Measurements from ENCODE around the gene KIAA1549.
A peak's percentile ranks its signal among the peaks of the same experiment; 100 is the strongest.
"Not testable (repeated sequence)": the region's sequence is repeated elsewhere in the genome, so short reads cannot be mapped to it uniquely, and the experiment has no call there.

The KIAA1549 gene

GRCh38 chr7:138799336-138800000 lies 181.7 kb downstream of the KIAA1549 start:
- Mint-ChIP-seq H3K27ac (peak overlapping the region in 1 of 2 donors; percentile 45), H3K4me3 (no peak overlapping the region), H3K4me1 (ENCODE audit: low read depth in 2 of 2) (peaks cover 0 to 18% of the 10 kb centered on the region in 2 donors), H3K9me3 (no peaks in the 10 kb centered on the region), H3K36me3 (ENCODE audit: insufficient read depth) (peaks cover 5% of the 10 kb centered on the region), H3K27me3 (peaks cover 20 to 33% of the 10 kb centered on the region in 2 donors)
- no peak for ATAC-seq (replicated peaks)
- no peak for DNase-seq

GRCh38 chr7:138798836-138799235 lies 182.4 kb downstream of the KIAA1549 start:
- Mint-ChIP-seq H3K27ac (peak overlapping the region in 1 of 2 donors; percentile 45), H3K4me3 (no peak overlapping the region), H3K27me3 (peaks cover 16 to 27% of the 10 kb centered on the region in 2 donors), H3K4me1 (ENCODE audit: low read depth in 2 of 2) (peaks cover 0 to 16% of the 10 kb centered on the region in 2 donors), H3K36me3 (ENCODE audit: insufficient read depth) (no peaks in the 10 kb centered on the region), H3K9me3 (no peaks in the 10 kb centered on the region)
- DNase-seq (no peak), ATAC-seq (replicated peaks) (no peak)

GRCh38 chr7:138797715-138798320 lies 183.4 kb downstream of the KIAA1549 start, which contains the start of the genes ATP6V0A4 and TMEM213:
Gene ATP6V0A4 (minus strand): TSS chr7:138798196. CDS start chr7:138771247, 26,949 bp downstream.
Gene TMEM213 (plus strand): TSS chr7:138797994. CDS start chr7:138798105, 111 bp downstream.
- peak; percentile 87 for ATAC-seq (replicated peaks)
- H3K4me3 Mint-ChIP-seq = peak within 1 kb of the TSS in 1 of 2 donors; percentile 8

DNA sequence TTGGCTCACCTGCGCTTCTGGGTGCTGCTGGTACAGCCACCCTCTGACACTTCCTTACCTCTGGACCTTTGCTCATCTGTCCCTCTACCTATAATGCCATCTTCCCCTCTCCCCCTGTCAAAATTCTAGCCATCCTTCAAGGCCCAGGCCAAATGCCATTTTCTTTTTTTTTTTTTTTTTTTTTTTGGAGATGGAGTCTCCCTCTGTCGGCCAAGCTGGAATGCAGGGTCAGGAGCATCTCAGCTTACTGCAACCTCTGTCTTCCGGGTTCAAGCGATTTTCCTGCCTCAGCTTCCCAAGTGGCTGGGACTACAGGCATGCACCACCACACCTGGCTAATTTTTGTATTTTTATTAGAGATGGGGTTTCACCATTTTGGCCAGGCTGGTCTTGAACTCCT lies 184.1 kb downstream of the KIAA1549 start:
- Mint-ChIP-seq H3K4me1 (ENCODE audit: low read depth in 2 of 2) (peaks cover 0 to 16% of the 10 kb centered on the region in 2 donors), H3K27me3 (peaks cover 7 to 30% of the 10 kb centered on the region in 2 donors)
- not testable (repeated sequence) for H3K9me3 Mint-ChIP-seq; H3K36me3 Mint-ChIP-seq (ENCODE audit: insufficient read depth); H3K4me3 Mint-ChIP-seq; DNase-seq; ATAC-seq (replicated peaks); H3K27ac Mint-ChIP-seq

More at GRCh38 chr7:138797715-138798320, 183.4 kb downstream of the KIAA1549 start, which contains the start of the genes ATP6V0A4 and TMEM213:
- peaks cover 13 to 23% of the 10 kb centered on the region in 2 donors for H3K27me3 Mint-ChIP-seq
- peak in 1 of 3 experiments; percentile 6 for DNase-seq
- no peaks in the 10 kb centered on the region for H3K9me3 Mint-ChIP-seq
- H3K36me3 Mint-ChIP-seq (ENCODE audit: insufficient read depth) = no peaks in the 10 kb centered on the region
- peak within 1 kb of the TSS in 1 of 2 donors; percentile 45 for H3K27ac Mint-ChIP-seq
- H3K4me1 Mint-ChIP-seq (ENCODE audit: low read depth in 2 of 2) = peaks cover 0 to 16% of the 10 kb centered on the region in 2 donors

DNA sequence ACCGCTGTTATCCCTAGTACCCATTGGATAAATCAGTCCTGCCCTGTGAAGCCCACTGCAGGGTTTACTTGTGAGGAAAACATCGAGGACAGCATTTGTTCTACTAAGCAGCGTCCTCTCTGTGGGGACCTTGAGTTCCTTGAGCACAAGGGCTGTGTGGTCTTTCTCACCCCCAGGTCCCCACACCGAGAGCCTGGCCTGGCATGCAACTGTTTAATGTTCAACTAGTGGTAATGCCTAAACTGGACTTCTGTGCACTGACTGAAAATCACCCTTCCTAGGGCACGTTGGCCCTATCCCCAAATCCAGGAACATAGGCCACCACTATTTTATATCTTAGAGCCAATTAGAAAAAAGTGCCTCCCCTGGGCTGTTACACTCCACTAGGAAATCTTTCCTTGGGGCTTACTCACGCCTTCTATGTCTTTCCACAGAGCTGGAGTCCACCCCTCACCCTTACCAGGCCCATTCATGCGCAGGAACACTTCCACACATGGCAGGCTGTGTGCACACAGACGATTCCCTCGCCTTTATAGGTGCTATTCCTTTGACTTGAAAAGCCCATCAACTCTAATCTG lies 185.1 kb downstream of the KIAA1549 start:
- no peaks in the 10 kb centered on the region for H3K9me3 Mint-ChIP-seq
- H3K4me3 Mint-ChIP-seq = no peak overlapping the region
- H3K4me1 Mint-ChIP-seq (ENCODE audit: low read depth in 2 of 2) = peaks cover 0 to 16% of the 10 kb centered on the region in 2 donors
- no peaks in the 10 kb centered on the region for H3K36me3 Mint-ChIP-seq (ENCODE audit: insufficient read depth)
- no peak overlapping the region for H3K27ac Mint-ChIP-seq
- H3K27me3 Mint-ChIP-seq = peaks cover 12 to 32% of the 10 kb centered on the region in 2 donors
- ATAC-seq (replicated peaks) = no peak
- DNase-seq = no peak

DNA sequence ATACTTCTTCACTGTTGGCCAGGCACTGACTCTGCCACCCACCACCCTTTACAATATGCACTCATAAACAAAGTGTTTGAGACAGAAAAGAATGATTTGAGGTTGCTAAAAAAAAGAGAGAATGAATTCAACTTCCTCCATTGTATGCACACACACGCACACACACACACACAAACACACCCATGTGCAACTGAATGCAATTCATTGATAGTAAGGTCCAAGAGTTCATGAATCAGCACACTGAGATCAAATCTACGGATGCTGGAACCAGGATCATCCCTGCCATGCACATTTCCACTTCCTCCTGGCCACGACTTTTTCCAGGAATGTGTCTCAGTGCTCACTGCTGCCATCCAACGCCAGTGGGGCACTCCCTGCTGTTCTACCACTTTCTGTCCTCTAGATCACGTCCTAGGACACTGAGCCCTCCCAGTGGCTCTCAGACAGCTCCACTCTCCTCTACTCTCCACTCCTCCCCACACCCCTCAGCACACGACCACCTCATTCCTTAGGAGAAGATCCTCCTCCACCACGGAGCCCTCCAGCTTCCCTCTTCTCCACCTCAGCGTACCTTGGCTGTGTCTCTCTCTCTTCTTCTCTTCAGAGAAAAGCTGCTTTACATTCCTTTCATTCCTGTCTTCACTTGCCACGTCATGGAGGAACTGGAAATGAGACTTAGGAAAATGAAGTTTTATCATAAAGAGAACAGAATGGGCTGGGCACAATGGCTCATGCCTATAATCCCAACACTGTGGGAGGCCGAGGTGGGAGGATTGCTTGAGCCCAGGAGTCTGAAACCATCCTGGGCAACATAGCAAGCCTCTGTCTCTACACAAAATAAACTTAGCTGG lies 195.4 kb downstream of the KIAA1549 start:
- ATAC-seq (replicated peaks) (no peak), DNase-seq (no peak)
- no peaks in the 10 kb centered on the region for H3K36me3 Mint-ChIP-seq (ENCODE audit: insufficient read depth)
- H3K4me1 Mint-ChIP-seq (ENCODE audit: low read depth in 2 of 2) = no peaks in the 10 kb centered on the region
- H3K27ac Mint-ChIP-seq = peak overlapping the region in 1 of 2 donors; percentile 75
- peaks cover 26 to 35% of the 10 kb centered on the region in 2 donors for H3K27me3 Mint-ChIP-seq
- no peak overlapping the region for H3K4me3 Mint-ChIP-seq
- peaks cover 0 to 1% of the 10 kb centered on the region in 2 donors for H3K9me3 Mint-ChIP-seq

- no peaks in the 10 kb centered on the region for H3K36me3 Mint-ChIP-seq (ENCODE audit: insufficient read depth)
- no peak overlapping the region for H3K27ac Mint-ChIP-seq
- ATAC-seq (replicated peaks) = no peak
- peaks cover 26 to 32% of the 10 kb centered on the region in 2 donors for H3K27me3 Mint-ChIP-seq
- no peak overlapping the region for H3K4me3 Mint-ChIP-seq
- peaks cover 0 to 1% of the 10 kb centered on the region in 2 donors for H3K9me3 Mint-ChIP-seq
- no peaks in the 10 kb centered on the region for H3K4me1 Mint-ChIP-seq (ENCODE audit: low read depth in 2 of 2)
- DNase-seq = no peak
Observed at GRCh38 chr7:138784692-138785091, 196.5 kb downstream of the KIAA1549 start.
